EH (cell line): ENCODE data around the gene FBXW7.

Experiments used
- DNase-seq: peaks from one replicate; pipeline ENCODE4 v3.0.0-alpha.2; 2015; ENCODE audit warnings: low read depth

Gene FBXW7

DNA sequence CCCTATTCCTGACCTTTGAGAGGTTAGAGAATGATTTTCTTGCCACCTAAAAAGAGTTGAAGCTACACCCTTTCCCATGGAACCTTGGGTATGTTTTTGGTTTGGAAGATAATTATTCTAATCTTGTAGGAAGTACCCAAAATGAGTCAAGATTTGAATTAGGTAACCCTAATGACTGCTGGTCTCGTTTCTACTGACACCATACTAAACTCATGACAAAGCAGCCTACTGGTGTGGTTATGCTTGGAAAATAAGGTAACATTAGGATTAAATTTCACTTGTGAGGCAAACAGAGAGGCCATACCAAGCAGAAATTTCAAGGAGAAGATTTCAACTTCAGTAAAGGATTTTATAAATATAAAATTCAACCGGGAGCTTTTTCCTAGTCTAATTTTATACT lies 107.9 kb downstream of the FBXW7 start:
- DNase-seq = no peak

GRCh38 chr4:152424977-152425376 lies 110.9 kb downstream of the FBXW7 start:
- peak; percentile 19 for DNase-seq

- no peak for DNase-seq
Measured at GRCh38 chr4:152424396-152424795, 111.5 kb downstream of the FBXW7 start.

DNA sequence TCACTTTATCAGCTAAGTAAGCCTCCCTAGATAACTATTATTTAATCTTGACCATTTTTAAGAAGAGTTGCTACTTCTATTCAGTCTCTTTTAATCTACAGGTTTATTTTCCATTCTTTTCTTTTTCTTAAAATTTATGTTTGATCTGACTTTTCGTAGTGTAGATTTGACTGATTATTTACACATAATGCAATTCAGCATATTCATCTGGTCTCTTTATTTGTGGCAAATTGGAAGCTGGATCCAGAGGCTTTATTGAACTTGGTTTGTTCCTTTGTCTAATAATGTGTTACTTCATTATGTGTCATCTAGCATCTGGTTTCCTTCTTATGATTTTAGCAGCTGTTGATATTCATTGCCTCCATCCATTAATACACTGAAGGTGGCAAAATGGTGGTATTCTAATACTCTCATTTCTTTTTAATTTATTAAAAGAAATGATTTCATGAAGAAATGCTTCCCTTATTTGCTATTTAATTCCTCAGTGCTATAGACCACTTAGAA lies 113.0 kb downstream of the FBXW7 start:
- no peak for DNase-seq

DNA sequence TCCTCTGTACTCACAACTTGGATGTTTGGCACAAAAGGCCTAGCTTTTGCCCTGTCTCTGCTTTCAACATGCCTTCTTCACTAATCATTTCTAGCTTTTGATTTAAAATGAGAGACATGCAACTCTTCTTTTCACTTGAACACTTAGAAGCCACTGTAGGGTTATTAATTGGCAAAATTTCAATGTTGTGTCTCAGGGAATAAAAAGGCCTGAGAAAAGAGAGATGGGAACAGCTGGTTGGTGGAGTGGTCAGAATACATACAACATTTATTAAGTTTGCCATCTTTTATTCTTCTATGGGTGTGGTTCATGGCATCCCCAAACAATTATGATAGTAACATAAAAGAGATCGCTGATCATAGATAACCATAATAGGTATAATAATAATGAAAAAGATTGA lies 114.3 kb downstream of the FBXW7 start:
- no peak for DNase-seq

DNA sequence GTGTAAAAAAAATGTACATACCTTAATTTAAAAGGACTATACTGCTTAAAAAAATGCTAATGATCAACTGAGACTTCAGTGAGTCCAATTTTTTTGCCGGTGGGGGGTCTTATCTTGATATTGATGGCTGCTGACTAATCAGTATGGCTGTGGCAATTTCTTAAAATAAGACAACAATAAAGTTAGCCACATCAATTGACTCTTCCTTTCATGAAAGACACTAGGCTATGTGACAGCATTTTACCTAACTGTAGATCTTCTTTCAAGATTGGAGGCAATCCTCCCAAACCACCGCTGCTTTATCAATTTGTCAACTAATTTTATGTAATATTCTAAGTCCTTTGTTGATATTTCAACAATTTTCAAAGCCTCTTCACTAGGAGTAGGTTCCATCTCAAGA lies 116.1 kb downstream of the FBXW7 start:
- no peak for DNase-seq

DNA sequence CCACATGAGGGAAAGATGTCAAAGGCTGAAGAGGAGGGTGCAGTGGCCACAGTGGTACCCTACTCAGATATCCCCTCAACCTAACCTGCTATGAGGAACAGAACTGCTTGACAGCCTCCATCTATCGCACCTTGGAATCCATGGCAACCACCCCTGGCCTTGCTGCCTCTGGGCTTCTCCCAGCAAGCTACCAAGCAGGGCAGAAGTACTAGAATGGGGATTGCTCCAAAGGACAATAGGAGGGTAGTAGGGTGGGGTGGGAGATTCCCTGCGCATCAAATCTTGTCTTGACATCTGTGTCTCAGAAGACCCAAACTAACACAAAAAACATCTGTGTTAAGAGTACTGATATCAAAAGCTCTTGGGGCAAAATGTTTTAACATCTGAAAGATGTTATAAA lies 118.2 kb downstream of the FBXW7 start:
- DNase-seq = no peak

DNA sequence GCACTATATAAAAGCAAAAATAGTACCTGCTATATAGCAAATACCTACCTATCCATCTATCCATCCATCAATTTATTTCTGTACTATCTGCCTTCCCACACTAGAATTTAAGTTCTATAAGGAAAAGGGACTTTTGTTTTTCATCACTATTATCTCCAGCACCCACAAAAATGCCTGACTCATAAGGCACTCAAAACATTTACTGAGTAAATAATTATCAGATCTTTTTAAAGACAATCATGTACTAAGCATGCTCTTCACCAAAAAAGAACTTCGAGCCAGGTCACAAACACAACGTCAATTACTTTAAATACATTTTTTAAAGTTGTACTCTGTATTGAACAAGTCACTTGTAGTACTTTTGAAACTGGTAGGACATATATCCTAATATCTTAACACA lies 119.9 kb downstream of the FBXW7 start:
- DNase-seq = peak; percentile 81

DNA sequence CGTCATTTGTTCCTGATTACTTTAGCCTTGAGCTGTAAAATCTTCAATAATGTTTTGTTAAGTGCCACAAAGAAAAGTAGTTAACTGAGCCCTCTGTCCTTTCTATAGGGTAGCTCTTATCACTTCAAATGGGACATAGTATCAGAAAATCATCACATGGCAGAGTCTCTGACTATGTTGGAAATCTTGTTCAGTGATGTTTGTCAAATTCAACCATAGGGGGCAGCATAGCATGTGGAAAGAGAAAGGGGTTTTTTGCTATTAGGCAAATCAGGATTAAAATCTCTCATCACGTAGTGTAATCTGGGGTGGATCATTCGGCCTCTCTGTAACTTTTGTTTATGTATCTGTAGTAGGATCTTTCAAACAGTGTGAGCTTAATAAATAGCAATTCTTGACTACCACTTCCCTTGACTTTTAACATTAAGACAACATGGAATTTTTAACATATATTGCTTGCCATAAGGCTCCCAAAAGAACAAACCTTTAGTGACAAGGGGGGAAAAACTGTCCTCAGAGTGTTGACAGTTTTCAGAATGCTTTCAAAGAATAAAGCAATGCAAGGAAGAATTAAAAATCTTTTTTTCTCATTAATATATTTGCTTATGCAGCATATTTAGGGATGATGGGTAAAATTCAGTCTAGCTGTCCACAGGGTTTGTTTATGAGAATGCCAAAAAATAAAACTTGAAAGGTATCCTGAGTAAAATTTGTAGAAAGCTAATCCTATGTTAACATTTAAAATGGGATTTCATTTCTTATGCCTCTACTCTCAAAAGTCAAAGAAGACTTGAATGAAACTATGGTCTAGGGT lies 127.2 kb downstream of the FBXW7 start:
- DNase-seq = peak; percentile 51

- DNase-seq = no peak
Measured at GRCh38 chr4:152401424-152401823, 134.5 kb downstream of the FBXW7 start.

DNA sequence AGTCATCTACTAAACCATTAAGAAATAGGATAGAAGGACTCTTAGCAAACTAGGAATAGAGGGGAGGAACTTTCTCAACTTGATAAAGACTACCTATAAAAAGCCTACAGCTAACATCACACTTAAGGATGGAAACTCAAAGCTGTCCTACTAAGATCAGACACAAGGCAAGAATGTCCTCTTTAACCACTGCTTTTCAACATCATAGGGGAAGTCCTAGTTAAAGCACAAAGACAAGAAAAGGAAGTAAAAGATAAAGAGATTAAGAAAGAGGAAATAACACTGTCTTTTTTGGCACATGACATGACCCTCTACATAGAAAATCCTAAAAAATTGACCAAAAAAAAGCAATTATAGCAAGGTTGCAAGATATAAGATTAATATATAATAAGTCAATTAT lies 136.6 kb downstream of the FBXW7 start:
- DNase-seq = no peak

DNA sequence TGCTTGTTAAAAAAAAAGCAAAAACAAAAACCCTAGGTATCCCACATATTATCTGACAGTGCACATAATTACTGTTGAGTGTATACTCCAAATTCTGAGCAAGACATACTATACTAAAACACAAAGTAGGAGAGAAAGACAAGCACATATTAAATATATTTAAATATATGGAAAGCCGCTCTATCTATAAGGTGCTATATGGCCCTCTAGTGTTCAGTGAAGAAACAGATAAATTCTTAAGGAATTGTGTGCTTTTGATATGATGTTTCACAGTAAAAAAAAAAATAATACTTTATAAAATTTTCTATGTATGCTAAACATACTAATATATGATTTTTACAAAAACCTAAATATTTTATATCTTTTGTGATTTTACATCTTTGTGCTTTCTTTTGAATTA lies 137.8 kb downstream of the FBXW7 start:
- DNase-seq = peak; percentile 15

GRCh38 chr4:152394791-152395190 lies 141.1 kb downstream of the FBXW7 start:
- peak; percentile 6 for DNase-seq

GRCh38 chr4:152392079-152392478 lies 143.8 kb downstream of the FBXW7 start:
- DNase-seq = no peak

DNA sequence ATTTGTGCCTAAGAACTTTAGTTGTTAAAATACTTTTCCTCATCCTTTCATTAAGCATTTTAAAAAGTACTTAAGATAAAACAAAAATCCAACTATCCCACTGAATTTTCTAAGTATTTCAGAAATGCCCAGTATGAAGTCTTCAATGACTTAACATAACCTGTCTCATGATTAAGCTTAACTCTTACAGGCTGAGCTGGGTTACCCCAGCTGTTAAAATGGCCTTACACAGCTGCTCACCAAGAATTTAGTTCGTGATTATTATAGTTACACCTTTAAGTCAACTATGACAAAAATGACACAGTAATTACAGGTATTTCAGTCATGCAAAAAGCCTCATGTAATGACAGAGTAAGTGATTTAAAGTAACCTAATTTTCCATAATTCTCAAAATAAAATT lies 145.7 kb downstream of the FBXW7 start:
- DNase-seq = no peak

DNA sequence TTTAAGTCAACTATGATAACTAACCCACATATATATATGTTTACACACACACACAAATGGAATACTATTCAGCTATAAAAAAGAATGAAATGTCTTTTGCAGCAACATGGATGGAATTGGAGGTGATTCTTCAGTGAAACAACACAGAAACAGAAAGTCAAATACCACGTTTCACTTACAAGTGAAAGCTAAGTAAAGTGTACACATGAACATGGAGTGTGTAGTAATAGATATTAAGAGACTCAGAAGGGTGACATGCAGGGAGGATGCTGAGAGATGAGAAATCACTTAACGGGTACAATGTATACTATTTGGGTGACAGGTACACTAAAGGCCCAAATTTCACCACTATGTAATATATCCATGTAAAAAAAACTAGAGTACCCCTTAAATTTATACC lies 146.5 kb downstream of the FBXW7 start:
- no peak for DNase-seq

GRCh38 chr4:152385551-152385950 lies 150.3 kb downstream of the FBXW7 start:
- peak; percentile 26 for DNase-seq

- peak; percentile 22 for DNase-seq
Measured at GRCh38 chr4:152382057-152382785, 153.7 kb downstream of the FBXW7 start.

- no peak for DNase-seq
Measured at GRCh38 chr4:152380919-152381318, 155.0 kb downstream of the FBXW7 start.

- DNase-seq = no peak
Measured at GRCh38 chr4:152380185-152380584, 155.7 kb downstream of the FBXW7 start.

GRCh38 chr4:152374606-152375285 lies 161.1 kb downstream of the FBXW7 start:
- peak; percentile 69 for DNase-seq

GRCh38 chr4:152374153-152374552 lies 161.7 kb downstream of the FBXW7 start:
- no peak for DNase-seq

DNA sequence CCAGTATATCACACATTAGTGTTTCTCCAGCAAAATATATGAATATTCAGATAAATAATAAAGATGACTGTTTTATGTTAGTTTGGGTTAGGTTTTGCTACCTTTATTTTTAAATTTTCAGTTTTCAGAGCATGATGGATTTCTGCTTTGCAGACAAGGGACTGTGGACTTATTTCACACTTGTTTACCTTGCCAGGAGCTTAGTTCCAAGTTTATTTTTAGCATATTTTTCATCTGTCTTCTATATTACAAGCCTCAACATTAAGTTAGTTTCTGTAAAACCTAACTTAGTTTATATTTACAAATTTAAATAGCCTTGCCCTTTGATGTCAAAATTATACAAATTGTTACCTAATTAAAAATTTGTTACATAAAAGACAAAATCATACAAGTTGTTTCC lies 163.4 kb downstream of the FBXW7 start:
- DNase-seq = no peak
